ENCODE data around the gene TIMM8B. TPM values are rescaled to one million over a fixed set of nuclear protein-coding genes. Genes with fewer than 3 reads are reported as not detected.

TIMM8B gene
- total and polyA plus RNA-seq, 9 of the 15 experiments (the other 6 are each of a cell fraction or from before 2014, with no cell fraction given) = 95.8 to 338 (median 145) TPM

- TF ChIP-seq RBM39 (optimal IDR thresholded peaks at IDR 0.05; ENCODE audit: low read depth, low read length) = peak; percentile 42
- no peak for TF ChIP-seq ARNT (IDR thresholded peaks at IDR 0.05)
- no peak for TF ChIP-seq ZNF77 (CRISPR knock-in tag; IDR thresholded peaks at IDR 0.05)
- peak; percentile 51; the same call in 1 of the 2 replicates for TF ChIP-seq ZEB2 (IDR thresholded peaks at IDR 0.05)
- peak; percentile 36 to 38; a peak in 2 of 4 replicates for TF ChIP-seq MAZ (CRISPR knock-in tag; conservative IDR thresholded peaks at IDR 0.05 in 1 of 2, IDR thresholded peaks at IDR 0.05 in 1 of 2)
- peak; percentile 56; the same call in 1 of the 2 replicates for TF ChIP-seq NR1H2 (CRISPR knock-in tag; IDR thresholded peaks at IDR 0.05)
- peak; percentile 64 for TF ChIP-seq SMAD1 (IDR thresholded peaks at IDR 0.05; ENCODE audit: low read depth, low read length, partially characterized antibody)
- no peak for TF ChIP-seq ZNF668 (CRISPR knock-in tag; IDR thresholded peaks at IDR 0.05)
- no peak; a peak in 1 of 4 replicates for TF ChIP-seq ETV6 (IDR thresholded peaks at IDR 0.05; ENCODE audit: borderline replicate concordance in 1 of 2, low read depth in 2 of 2, low read length in 1 of 2)
- 0 out of 2 replicates have a peak, but pooled peaks have one; percentile 34 for TF ChIP-seq ETV6 (CRISPR knock-in tag; IDR thresholded peaks at IDR 0.05; ENCODE audit: borderline replicate concordance)
- TF ChIP-seq KDM2B (CRISPR knock-in tag; IDR thresholded peaks at IDR 0.05) = peak; percentile 99
- TF ChIP-seq EGR1 (conservative IDR thresholded peaks at IDR 0.05) = peak; percentile 84
- TF ChIP-seq ZNF609 (CRISPR knock-in tag; IDR thresholded peaks at IDR 0.05; ENCODE audit: borderline replicate concordance) = peak; percentile 31; the same call in 1 of the 2 replicates
- TF ChIP-seq TFAP4 (CRISPR knock-in tag; IDR thresholded peaks at IDR 0.05; ENCODE audit: borderline replicate concordance) = peak; percentile 91; the same call in 1 of the 2 replicates
- peak; percentile 75; the same call in 1 of the 2 replicates for TF ChIP-seq EHMT2 (IDR thresholded peaks at IDR 0.05)
- peak; percentile 98 for TF ChIP-seq GABPA (tag; conservative IDR thresholded peaks at IDR 0.05; ENCODE audit: low read depth)
- peak; percentile 84 for TF ChIP-seq NFRKB (IDR thresholded peaks at IDR 0.05; ENCODE audit: low read depth)
These were observed at the start of gene TIMM8B, which contains the start of gene SDHD (continued) for GRCh38 chr11:112086422-112087191.
